AG04449 (cell line): ENCODE data around the gene SDK2.

ENCODE experiments used
- CTCF ChIA-PET: fragments of 350-600 bp; formaldehyde crosslinking; extraction: SDS; loops from one replicate; lab custom pipeline; 2021; ENCODE audit warnings: antibody characterized with exemption; lab: Yijun Ruan, JAX
- POLR2A ChIA-PET: fragments of 400-600, 350-600 bp; formaldehyde crosslinking; extraction: SDS; loops from one replicate; lab custom pipeline; 2020; ENCODE audit warnings: antibody characterized with exemption, inconsistent platforms; lab: Yijun Ruan, JAX
- DNase-seq: peaks from one replicate; pipeline ENCODE4 v3.0.0-alpha.2; 2010; ENCODE audit warnings: low read depth, low spot score
- H3K4me3 ChIP-seq: 2 replicates; pipeline ENCODE4 v1.5.1; 2011; ENCODE audit warnings: low read depth, mild to moderate bottlenecking, control low read depth, low read length
- CTCF ChIP-seq: IDR thresholded peaks from one replicate; pipeline ENCODE4 v1.5.1; 2011; ENCODE audit warnings: mild to moderate bottlenecking, moderate library complexity, low read length, control low read depth, inconsistent platforms; ENCODE audit not compliant: insufficient read depth; ENCODE audit errors: missing control alignments

The SDK2 gene

GRCh38 chr17:73452009-73452408 lies 192.2 kb downstream of the SDK2 start:
- ChIA-PET CTCF (no interaction called here), POLR2A (no interaction called here)
- no peak for TF ChIP-seq CTCF
- no peak for DNase-seq
- no peak overlapping the region for H3K4me3 ChIP-seq

GRCh38 chr17:73447319-73447718 lies 196.9 kb downstream of the SDK2 start:
- POLR2A ChIA-PET: no interaction called here
- no peak for DNase-seq
- CTCF ChIA-PET: no interaction called here
- TF ChIP-seq CTCF: no peak
- H3K4me3 ChIP-seq: no peak overlapping the region

GRCh38 chr17:73446617-73447016 lies 197.6 kb downstream of the SDK2 start:
- H3K4me3 ChIP-seq: no peak overlapping the region
- DNase-seq: no peak
- no peak for TF ChIP-seq CTCF
- POLR2A ChIA-PET: no interaction called here
- CTCF ChIA-PET: no interaction called here

GRCh38 chr17:73445466-73445865 lies 198.8 kb downstream of the SDK2 start:
- ChIA-PET POLR2A (no interaction called here), CTCF (no interaction called here)
- H3K4me3 ChIP-seq: no peak overlapping the region
- no peak for TF ChIP-seq CTCF
- DNase-seq: no peak

- ChIA-PET POLR2A (no interaction called here), CTCF (interaction anchor here (4.7 kb wide), 1 partner anchor 14 kb away, joined by 22 read pairs; no protein-coding TSS in a partner anchor)
- no peak for DNase-seq
- H3K4me3 ChIP-seq: no peak overlapping the region
- no peak for TF ChIP-seq CTCF
These were observed 200.2 kb downstream of the SDK2 start for GRCh38 chr17:73444021-73444420.

- ChIA-PET CTCF (no interaction called here), POLR2A (no interaction called here)
- TF ChIP-seq CTCF: no peak
- DNase-seq: no peak
- no peak overlapping the region for H3K4me3 ChIP-seq
These were observed 204.6 kb downstream of the SDK2 start for GRCh38 chr17:73439597-73439996.
